HG03025 (cell line): Measurements from ENCODE around the gene USP34.

ENCODE experiments used
- ATAC-seq: cut with Tn5 transposase; IDR thresholded peaks from one replicate; pipeline ENCODE4 v1.9.1; 2021; ENCODE audit warnings: mild to moderate bottlenecking, moderate library complexity; ENCODE audit not compliant: unreplicated experiment, low FRiP score

Gene USP34

DNA sequence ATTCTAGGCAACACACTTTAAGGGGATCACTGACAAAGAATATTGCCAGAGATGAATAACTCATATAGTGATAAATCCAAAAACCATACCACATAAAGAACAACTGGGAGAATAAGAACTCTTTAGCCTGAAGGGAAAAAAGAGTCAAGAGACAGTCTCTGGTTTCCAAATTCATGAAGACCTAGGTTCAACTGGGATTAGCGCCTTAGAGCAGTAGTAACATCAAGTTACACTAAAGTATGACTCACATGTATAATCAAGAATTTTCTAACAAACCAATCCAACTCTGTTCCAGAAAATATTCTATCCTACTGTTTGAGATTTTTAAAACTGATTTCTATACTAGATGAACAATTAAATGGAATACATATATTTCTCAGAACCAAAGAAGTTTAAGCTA is 93.8 kb downstream of the USP34 start:
- no peak for ATAC-seq

DNA sequence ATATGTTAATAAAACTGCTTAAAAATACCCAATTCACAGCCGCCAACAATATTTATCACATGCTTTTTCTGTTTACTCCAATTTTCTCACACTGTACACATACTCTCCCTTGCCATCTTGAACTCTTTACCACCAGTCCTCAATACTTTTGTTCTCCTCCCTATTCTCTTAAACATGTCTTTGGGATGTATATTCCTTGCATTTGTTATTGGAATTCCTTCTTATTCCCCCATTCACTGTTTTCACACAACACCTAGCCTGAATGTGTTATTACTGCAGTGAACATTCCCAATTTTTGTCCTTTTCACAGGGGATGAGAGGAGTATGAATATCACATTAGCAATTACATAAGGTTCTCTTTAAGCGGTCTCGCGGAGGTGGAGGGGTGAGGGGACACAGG is 94.7 kb downstream of the USP34 start:
- no peak for ATAC-seq

DNA sequence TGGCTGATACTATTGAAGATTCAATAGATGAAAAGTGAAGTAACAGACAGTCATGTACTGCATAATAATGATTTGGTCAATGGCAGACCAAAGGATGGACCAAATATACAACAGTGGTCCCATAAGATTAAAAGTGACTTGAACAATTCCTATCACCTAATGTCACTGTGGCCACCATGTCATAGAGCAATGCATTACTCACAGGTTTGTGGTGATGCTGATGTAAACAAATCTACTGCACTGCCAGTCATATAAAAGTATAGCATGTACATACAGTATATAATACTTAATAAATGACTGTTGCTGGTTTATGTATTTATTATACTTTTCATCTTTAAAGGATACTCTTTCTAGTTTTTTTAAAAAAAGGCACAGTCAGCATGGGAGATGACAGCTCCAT is 99.9 kb downstream of the USP34 start:
- ATAC-seq = no peak

DNA sequence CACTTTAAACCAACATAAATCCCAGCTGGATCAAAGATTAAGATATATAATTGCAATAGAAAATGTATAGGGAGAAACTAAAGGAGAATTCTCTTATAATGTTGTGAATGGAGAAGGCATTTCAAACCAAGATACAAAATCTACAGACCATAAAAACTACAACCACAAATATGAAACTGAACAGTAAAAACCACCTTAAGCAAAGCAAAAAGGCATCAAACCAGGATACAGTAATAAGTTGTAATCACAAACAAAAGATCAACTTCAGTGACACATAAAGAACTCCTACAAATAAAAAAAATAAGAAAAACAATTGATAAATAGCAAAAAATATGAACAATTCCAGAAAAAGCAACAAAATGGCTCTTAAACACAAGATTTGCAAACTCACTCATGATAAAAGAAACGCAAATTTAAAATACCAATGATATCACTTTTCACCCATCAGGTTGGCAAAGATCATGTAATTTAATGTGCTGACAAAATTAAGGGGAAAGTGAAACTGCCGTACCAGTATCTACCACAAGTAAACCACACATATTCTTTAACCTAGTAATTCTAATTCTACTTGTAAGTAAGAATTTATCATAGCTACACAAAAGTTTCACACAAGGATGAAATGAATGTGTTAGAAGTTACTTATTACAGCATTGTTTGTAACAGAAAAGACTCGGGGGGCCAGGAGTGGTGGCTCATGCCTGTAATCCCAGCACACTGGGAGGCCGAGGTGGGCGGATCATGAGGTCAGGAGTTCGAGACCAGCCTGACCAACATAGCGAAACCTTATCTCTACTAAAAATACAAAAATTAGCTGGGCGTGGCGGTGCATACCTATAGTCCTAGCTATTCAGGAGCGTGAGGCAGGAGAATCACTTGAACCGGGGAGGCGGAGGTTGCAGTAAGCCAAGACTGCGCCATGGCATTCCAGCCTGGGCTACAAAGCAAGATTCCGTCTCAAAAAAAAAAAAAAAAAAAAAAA is 101.9 kb downstream of the USP34 start:
- no peak for ATAC-seq

DNA sequence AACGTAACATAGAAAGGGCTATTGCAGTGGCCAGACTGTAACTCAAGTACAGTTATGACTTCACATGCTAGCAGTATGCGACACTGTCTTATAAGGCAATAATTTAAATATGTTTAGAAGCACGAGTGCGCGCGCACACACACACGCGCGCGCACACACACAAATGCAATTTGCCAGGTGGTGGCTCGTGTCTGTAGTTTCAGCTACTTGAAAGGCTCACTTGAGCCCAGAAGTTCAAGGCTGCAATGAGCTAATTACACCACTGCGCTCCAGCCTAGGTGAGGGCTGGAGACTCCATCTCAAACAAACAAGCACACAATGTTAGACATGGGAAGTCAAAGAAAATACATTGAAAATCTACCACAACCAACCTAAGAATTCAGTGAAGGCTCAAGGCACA is 103.7 kb downstream of the USP34 start:
- ATAC-seq = no peak

DNA sequence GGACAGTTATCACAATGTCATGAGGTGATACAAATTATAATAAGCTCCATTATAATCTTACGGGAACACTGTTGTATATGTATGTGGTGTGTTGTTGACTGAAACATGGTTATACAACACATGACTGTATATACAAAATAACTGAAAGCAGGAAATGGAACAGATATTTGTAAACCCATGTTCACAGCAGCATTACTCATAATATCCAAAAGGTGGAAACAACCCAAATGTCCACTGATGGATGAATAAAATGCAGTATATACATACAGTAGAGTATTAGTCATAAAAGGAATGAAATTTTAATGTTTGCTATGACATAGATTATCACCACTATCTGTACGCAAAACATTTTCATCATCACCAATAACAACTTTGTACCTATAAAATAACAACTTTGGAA is 107.3 kb downstream of the USP34 start:
- ATAC-seq = no peak

DNA sequence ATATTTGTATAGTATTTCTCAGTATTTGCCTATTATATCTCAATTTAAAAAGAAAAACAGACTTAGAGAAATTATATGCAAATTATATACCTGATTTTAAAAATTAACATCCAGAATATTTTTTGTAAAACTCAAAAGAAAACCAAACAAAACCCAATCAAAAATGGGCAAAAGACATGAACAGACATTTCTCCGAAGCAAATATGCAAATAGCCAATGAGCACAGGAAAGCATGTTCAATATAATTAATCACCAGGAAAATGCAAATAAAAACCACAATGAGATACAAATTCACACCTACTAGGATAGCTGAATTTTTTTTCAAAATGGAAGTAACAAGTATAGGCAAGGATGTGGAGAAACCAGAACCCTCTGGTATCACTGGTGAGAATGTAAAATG is 108.0 kb downstream of the USP34 start:
- ATAC-seq = no peak

DNA sequence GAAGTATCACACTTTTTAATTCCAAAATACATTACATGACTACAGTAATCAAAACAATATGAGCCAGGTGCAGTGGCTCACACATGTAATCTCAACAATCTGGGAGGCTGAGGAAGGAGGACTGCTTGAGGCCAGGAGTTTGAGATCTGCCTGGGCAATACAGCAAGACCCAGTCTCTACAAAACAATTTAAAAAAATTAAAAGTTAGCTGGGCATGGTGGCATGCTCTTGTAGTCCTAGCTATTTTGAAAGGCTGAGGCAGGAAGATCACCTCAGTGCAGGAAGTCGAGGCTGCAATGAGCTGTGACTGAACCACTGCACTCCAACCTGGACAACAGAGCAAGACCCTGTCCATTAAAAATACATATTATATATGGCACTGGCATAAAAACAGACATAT is 109.8 kb downstream of the USP34 start:
- ATAC-seq = no peak

DNA sequence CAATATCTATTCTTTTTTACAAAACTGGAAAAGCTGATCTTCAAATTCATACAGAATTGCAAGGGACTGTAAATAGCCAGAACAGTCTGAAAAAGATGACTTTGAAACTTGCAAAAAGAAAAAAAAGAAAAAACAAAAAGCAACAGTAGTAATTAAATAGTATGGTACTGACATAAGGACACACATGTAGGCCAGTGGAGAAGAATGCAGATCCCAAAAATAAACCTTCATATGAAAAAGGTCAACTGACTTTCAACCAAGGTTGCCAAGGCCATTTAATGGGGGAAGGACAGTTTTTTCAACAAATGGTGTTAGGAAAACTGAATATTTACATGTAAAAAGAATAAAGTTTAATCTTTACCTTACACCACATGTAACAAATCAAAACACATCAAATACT is 111.8 kb downstream of the USP34 start:
- no peak for ATAC-seq

DNA sequence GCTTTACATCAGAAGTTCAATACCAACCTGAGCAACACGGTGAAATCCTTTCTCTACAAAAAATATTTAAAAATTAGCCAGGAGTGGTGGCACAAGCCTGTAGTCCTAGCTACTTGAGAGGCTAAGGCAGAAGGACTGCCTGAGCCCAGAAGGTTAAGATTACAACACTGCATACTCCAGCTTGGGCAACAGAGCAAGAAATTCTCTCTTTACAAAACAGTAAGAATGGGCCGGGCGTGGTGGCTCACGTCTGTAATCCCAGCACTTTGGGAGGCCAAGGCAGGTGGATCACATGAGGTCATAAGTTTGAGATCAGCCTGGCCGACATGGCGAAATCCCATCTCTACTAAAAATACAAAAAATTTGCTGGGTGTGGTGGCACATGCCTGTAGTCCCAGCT is 113.2 kb downstream of the USP34 start:
- ATAC-seq = no peak

DNA sequence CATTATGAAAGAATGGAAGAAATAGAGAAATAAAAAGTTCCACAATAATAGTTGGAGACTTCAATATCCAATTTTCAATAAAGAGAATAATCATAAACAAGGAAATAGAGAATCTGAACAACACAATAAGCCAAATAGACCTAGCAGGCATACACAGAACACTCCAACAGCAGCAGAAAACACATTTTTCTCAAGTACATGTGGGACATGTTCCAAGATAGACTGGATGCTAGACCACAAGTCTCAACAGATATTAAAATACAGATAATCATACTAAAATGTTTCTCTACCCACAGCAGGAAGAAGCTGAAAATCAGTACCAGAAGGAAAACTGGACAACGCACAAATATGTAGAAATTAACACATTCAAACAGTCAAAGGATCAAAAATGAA is 113.9 kb downstream of the USP34 start:
- ATAC-seq = no peak

DNA sequence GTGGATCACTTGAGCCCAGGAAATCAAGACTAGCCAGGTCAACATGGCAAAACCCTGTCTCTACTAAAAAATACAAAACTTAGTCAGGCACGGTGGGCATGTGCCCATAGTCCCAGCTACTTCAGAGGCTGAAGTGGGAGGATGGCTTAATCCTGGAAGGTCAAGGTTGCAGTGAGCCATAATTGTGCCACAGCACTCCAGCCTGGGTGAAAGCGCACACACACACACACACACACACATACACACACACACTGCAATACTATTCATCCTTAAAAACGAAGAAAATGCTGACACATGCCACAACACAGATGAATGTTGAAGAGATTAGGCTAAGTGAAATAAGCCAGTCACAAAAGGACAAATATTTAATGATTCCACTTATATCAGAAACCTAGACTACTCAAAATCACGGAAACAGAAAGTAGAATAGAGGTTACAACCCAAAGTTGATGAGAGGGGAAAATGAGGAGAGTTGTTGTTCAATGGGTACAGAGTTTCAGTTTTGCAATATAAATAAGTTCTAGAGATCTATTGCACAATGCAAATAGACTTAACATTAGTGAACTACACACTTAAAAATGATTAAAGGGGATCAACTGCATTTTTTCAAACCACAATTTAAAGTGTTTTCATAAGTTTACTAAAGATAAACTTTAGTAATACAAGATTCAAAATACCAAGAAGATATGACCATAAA is 114.5 kb downstream of the USP34 start:
- ATAC-seq = no peak

DNA sequence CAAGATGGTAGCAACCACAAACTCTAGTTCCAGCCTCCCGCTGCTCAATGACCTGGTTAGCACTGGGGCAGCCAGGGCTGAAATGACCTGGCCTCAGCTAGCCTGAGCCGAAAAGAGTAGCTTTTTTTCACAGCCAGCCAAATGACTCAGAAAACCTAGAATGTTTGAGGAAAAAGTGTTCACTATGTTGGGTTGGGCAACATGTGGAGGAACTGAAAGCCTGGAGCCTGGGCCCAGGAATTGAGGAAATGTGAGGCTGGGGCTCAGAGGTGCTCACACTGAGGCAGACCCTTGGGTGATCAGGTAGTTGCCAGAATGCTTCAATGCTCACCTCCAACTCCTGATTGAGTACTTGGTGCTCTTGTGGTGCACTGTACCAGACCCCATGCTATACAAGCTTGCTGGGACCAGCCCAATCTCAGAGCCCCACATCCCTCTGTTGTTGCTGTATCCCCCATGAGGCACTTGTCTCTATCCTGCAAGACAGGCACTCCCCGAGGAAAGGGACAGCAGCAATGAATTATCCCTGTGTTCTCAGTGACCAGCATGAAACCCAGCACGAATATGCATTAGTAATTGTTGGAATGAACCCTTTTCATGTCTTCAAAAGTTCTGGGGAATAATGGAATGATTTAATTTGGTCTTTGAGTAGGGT is 116.2 kb downstream of the USP34 start:
- ATAC-seq = no peak

DNA sequence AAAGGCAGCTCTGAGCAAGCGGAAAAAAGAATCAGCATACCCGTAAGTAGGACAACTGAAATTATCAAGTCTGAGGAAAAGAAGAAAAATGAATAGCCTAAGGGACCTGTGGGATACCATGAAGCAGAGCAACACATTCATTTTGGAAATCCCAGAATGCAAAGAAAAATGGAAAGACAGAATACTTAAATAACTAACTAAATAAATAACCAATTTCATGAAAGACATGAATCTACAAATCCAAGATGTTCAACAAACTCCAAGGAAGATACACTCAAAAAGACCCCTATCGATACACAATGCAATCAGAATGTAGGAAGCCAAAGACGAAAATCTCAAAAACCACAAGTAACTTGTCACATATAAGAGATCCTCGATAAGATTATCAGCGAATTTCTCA is 117.0 kb downstream of the USP34 start:
- no peak for ATAC-seq

DNA sequence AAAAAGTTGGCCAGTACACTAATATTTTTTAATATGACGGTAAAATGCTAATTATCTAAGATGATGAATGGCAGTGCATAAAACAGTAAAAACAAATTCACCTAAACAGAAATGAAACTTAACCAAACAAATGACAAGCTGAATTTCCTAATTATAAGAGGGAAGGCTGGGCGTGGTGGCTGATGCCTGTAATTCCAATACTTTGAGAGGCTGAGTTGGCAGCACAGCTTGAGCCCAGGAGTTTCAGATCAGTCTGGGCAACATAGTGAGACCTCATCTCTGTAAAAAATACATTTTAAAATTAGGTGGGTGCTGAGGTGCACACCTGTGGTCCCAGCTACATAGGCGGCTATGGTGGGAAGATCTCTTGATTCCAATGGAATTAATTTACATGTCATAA is 120.1 kb downstream of the USP34 start:
- ATAC-seq = no peak

DNA sequence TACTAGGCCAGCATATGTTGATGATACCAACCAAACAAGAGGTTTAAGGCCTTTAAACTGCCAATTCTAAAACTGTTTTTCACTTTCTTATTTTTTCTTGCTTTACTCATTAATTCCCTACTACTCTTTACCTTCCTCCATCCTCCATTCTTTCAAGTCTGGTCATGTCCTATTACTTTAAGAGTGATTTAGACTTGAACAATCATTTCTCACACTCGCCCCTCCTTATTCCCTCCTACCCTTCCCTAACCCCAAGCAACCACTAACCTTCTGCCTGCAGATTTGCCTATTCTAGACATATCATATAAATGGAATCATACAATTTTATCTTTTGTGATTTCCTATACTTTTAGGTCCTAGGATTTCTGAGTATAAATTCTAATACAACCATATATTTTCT is 127.7 kb downstream of the USP34 start:
- no peak for ATAC-seq

DNA sequence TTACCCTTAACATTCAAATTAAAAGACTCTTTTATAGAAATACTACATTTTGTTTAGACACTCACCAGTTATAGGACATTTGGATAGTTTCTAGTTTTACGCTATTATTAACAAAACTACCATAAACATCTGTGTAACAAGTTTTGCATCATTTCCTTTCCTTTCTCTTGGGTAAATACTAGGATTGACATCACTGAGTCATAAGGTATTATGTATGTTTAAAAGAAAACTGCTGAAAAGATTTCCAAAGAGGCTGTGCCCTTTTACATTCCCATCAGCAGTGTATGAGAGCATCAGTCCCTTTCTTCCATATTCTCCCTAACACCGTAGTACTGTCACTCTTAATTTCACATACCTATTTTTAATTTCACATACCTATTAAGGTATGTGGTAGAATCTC is 130.6 kb downstream of the USP34 start:
- ATAC-seq = no peak

DNA sequence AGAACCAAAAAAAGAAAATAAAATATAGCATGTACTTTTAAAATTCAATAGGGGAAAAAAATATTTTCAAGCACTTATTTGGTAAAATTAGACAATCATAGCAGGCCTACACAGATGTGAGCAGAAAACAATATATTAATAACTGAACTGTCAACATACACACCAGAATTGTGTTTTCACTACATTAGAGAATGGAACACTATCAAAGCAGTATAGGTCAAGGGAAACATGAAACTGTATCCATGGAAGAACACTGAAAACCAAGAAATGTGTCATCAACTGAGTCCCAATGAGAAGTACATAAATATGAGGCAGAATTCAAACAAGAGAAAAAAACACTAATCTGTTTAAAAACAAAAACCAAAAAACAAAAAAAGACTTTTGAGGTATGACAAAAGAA is 132.4 kb downstream of the USP34 start:
- no peak for ATAC-seq

DNA sequence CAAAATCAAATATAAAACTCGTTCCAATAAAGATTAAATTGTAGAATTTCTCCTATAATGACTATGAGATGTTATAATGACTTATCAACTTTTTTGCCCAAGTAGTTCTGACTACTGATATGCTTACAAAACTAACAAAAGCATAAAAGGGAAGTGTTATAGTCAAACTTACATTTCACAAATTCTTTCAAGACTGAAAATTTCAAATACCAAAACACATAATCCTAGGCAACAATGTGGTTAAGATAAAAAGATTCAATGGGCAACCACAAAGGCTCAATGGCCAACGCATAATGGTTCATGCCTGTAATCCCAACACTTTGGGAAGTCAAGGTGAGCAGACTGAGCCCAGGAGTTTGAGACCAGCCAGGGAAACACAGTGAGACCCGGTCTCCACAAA is 135.7 kb downstream of the USP34 start:
- ATAC-seq = no peak

DNA sequence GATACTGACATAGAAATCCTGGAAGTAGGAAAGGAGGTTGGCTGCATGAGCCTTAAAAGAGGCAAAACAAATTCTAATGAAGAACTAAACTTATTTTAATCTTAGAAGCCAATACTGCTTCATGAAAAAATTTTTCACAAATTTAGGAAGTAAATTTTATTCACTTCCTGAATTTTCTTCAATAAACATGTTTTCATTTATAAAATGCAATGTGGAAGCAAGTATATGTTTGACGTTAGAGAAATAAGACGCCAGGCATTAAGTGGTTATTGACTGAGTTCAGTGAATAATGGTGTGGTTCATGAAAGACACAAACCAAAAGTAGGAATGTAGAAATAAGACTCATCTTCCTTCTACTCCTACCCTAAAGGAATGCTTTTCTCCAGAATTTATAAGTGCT is 136.4 kb downstream of the USP34 start:
- no peak for ATAC-seq

DNA sequence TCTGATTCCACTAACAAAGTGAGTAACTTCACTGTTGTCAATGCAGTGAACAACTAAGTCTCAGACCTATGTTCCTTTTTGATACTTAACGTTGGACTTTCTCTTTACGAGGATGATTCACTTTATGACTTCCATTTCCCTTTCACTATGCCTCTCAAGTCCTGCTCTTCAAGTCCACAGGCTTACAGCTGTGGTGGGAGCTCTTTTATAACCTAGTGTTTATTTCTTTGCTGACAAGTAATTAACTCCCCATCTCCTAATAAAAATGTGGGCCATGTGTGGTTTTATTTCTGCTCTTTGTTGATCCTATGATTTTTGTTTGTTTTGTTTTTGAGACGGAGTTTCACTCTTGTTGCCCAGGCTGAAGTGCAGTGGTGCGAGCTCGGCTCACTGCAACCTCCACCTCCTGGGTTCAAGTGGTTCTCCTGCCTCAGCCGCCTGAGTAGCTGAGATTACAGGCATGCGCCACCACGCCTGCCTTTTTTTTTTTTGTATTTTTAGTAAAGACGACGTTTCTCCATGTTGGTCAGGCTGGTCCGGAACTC is 142.1 kb downstream of the USP34 start:
- ATAC-seq = no peak
